Panc1 (cell line): ENCODE measurements around the gene APEH.

Experiments
- POLR2AphosphoS5 ChIP-seq: IDR thresholded peaks from 2 replicates; pipeline ENCODE4 v1.6.1; 2012; ENCODE audit warnings: mild to moderate bottlenecking, low read depth, low read length, moderate library complexity
- SIN3A ChIP-seq: IDR thresholded peaks from 2 replicates; pipeline ENCODE4 v1.6.1; 2012; ENCODE audit warnings: low read depth, mild to moderate bottlenecking, low read length, moderate library complexity, borderline replicate concordance; ENCODE audit not compliant: insufficient read depth
- TCF7L2 ChIP-seq: IDR thresholded peaks from 2 replicates; pipeline ENCODE4 v1.6.1; 2011; ENCODE audit warnings: mild to moderate bottlenecking, low read depth, low read length, inconsistent platforms
- TF ChIP-seq, protein P1 (sequence below): fragments of 450-650 bp; IDR thresholded peaks from 2 replicates; pipeline ENCODE4 v1.5.1; 2017; ENCODE audit warnings: mild to moderate bottlenecking

DNA sequence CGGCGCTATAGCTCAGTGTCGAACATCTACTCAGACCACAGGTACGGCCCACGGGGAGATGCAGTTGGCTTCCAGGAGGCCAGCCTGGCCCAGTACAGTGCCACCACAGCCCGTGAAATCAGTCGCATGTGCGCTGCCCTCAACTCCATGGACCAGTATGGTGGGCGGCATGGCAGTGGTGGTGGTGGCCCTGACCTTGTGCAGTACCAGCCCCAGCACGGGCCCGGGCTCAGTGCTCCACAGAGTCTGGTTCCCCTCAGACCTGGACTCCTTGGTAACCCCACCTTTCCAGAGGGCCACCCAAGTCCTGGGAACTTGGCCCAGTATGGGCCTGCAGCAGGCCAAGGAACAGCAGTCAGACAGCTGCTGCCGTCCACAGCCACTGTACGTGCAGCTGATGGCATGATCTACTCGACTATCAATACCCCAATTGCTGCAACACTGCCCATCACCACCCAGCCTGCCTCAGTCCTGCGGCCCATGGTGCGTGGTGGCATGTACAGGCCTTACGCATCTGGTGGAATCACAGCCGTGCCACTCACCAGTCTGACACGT, 18.3 kb upstream of the APEH start:
- TF ChIP-seq, protein P1, sequence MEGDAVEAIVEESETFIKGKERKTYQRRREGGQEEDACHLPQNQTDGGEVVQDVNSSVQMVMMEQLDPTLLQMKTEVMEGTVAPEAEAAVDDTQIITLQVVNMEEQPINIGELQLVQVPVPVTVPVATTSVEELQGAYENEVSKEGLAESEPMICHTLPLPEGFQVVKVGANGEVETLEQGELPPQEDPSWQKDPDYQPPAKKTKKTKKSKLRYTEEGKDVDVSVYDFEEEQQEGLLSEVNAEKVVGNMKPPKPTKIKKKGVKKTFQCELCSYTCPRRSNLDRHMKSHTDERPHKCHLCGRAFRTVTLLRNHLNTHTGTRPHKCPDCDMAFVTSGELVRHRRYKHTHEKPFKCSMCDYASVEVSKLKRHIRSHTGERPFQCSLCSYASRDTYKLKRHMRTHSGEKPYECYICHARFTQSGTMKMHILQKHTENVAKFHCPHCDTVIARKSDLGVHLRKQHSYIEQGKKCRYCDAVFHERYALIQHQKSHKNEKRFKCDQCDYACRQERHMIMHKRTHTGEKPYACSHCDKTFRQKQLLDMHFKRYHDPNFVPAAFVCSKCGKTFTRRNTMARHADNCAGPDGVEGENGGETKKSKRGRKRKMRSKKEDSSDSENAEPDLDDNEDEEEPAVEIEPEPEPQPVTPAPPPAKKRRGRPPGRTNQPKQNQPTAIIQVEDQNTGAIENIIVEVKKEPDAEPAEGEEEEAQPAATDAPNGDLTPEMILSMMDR: no peak
- no peak for TF ChIP-seq POLR2AphosphoS5
- TF ChIP-seq SIN3A: no peak
- TF ChIP-seq TCF7L2: no peak
